Measurements from ENCODE around the gene BNC2. TPM values are rescaled to one million over a fixed set of nuclear protein-coding genes. Genes with fewer than 3 reads are reported as not detected.

Gene BNC2
- total and polyA plus RNA-seq, 2 of the 4 experiments (the other 2 are of a cell fraction) = 15.5 to 45.2 TPM

- 0 out of 2 replicates have a peak overlapping the region, but pooled peaks have one; percentile 35 for H2AK5ac ChIP-seq (ENCODE audit: low read depth, low read length)
- H3K27me3 ChIP-seq (ENCODE audit: control insufficient read depth, insufficient read depth, low read length) = no peaks in the 10 kb centered on the region
- POLR2A ChIA-PET (ENCODE audit: unreplicated experiment) = no interaction called here
- no peak overlapping the region for H3K9ac ChIP-seq (ENCODE audit: low read depth, low read length)
- WGBS, 2 experiments (ENCODE audit: extremely low coverage in 2 of 2, insufficient read length in 1 of 2) = no CpG with 5 or more reads among the region's 4 CpGs
- 0 out of 2 replicates have a peak overlapping the region, but pooled peaks have one; percentile 24 for H3K18ac ChIP-seq (ENCODE audit: low read depth, low read length)
- no peak overlapping the region for H4K5ac ChIP-seq (ENCODE audit: low read depth, low read length)
- DNase-seq = no peak
- H3K9me1 ChIP-seq (ENCODE audit: insufficient read depth, low read length) = peaks cover 15% of the 10 kb centered on the region
- H3K14ac ChIP-seq (replicated peaks; ENCODE audit: low read depth, low read length) = 0 out of 2 replicates have a peak overlapping the region, but pooled peaks have one; percentile 37
- no peaks in the 10 kb centered on the region for H3K9me3 ChIP-seq (ENCODE audit: control insufficient read depth, insufficient read depth, low read length)
- peaks cover 15 to 37% of the 10 kb centered on the region in 2 experiments for H3K79me1 ChIP-seq (ENCODE audit: low read depth in 1 of 2, low read length in 2 of 2)
- H4K91ac ChIP-seq (ENCODE audit: insufficient read depth, low read depth, low read length) = no peak overlapping the region
- no peak overlapping the region for H2BK5ac ChIP-seq (ENCODE audit: low read depth, low read length, poor library complexity, severe bottlenecking)
- no peak overlapping the region for H3K4ac ChIP-seq (ENCODE audit: low read depth, low read length)
- H3K4me1 ChIP-seq (ENCODE audit: control insufficient read depth, insufficient read depth, low read length) = peaks cover 13% of the 10 kb centered on the region
- H2BK15ac ChIP-seq (ENCODE audit: low read depth, low read length) = 0 out of 3 replicates have a peak overlapping the region, but pooled peaks have one; percentile 53
- TF ChIP-seq MXI1 (IDR thresholded peaks at IDR 0.05; ENCODE audit: borderline replicate concordance, low read depth, low read length) (no peak), CHD1 (IDR thresholded peaks at IDR 0.05; ENCODE audit: low read depth, low read length) (no peak), ELK1 (IDR thresholded peaks at IDR 0.05; ENCODE audit: borderline replicate concordance, low read depth, low read length) (no peak), RCOR1 (IDR thresholded peaks at IDR 0.05; ENCODE audit: insufficient replicate concordance, low read length) (no peak), MAFK (IDR thresholded peaks at IDR 0.05; ENCODE audit: low read depth, low read length) (no peak), CEBPB (IDR thresholded peaks at IDR 0.05; ENCODE audit: low read depth, low read length) (no peak), FOS (IDR thresholded peaks at IDR 0.05; ENCODE audit: low read depth, low read length) (no peak), RFX5 (IDR thresholded peaks at IDR 0.05; ENCODE audit: low read depth, low read length) (no peak), MAZ (IDR thresholded peaks at IDR 0.05; ENCODE audit: borderline replicate concordance, low read depth, low read length) (no peak), SMC3 (IDR thresholded peaks at IDR 0.05; ENCODE audit: low read depth, low read length) (no peak), NFE2L2 (IDR thresholded peaks at IDR 0.05; ENCODE audit: low read depth, low read length) (no peak), BHLHE40 (IDR thresholded peaks at IDR 0.05; ENCODE audit: low read depth, low read length) (no peak), RAD21 (IDR thresholded peaks at IDR 0.05; ENCODE audit: low read length) (no peak), POLR2A (IDR thresholded peaks at IDR 0.05; ENCODE audit: low read depth, low read length) (no peak), USF2 (IDR thresholded peaks at IDR 0.05; ENCODE audit: low read depth, low read length) (no peak)
- H3K4me2 ChIP-seq (ENCODE audit: low read depth, low read length) = no peak overlapping the region
- in situ Hi-C loops (cut with MboI; ENCODE audit: low sequenced_read_pairs) (loop anchor here (10.0 kb wide), 1 partner anchor 518 kb away; no protein-coding TSS in a partner anchor), intact Hi-C loops (cut with micrococcal nuclease) (no loop called here), dilution Hi-C loops (cut with HindIII; ENCODE audit: low sequenced_read_pairs, unreplicated experiment) (no loop called here)
- H3K27ac ChIP-seq (ENCODE audit: insufficient read depth, low read length) = no peak overlapping the region
- H2BK20ac ChIP-seq (ENCODE audit: low read depth, low read length) = peak overlapping the region; percentile 39; the same call in 1 of the 2 replicates
- no peaks in the 10 kb centered on the region for H4K20me1 ChIP-seq (ENCODE audit: insufficient read depth, low read length)
- BruUV-seq (replicated peaks) = no TSS peak
- no peak overlapping the region for H3K4me3 ChIP-seq (ENCODE audit: insufficient read depth, low read depth, low read length)
- no peak overlapping the region for H2AFZ ChIP-seq (replicated peaks; ENCODE audit: low read length, poor library complexity)
- CTCF ChIA-PET = interaction anchor here (0.7 kb wide), 2 partner anchors 8 to 1286 kb away, joined by 3 to 5 read pairs; no protein-coding TSS in a partner anchor
- no peak overlapping the region for H2AK9ac ChIP-seq (replicated peaks; ENCODE audit: low read depth, low read length, poor library complexity)
- no peak overlapping the region for H2BK120ac ChIP-seq (ENCODE audit: low read depth, low read length)
- H3K36me3 ChIP-seq (ENCODE audit: control insufficient read depth, insufficient read depth, low read length) = peaks cover 2% of the 10 kb centered on the region; the same call in 1 of the 2 replicates
- ATAC-seq (ENCODE audit: low read depth) = no peak
- H3K56ac ChIP-seq (ENCODE audit: extremely low read depth, insufficient read depth, low read length) = no peak overlapping the region
- H3K23ac ChIP-seq (ENCODE audit: low read depth, low read length) = 0 out of 2 replicates have a peak overlapping the region, but pooled peaks have one; percentile 4
- no peak overlapping the region for H4K8ac ChIP-seq (ENCODE audit: low read depth in 2 of 2, low read length in 2 of 2)
Observed at GRCh38 chr9:16712787-16713186, 157.7 kb downstream of the BNC2 start.
